ENCODE measurements around the gene NELFB. TPM values are rescaled to one million over a fixed set of nuclear protein-coding genes. Genes with fewer than 3 reads are reported as not detected.
A peak's percentile ranks its signal among the peaks of the same experiment; 100 is the strongest.

The NELFB gene
- polyA plus RNA-seq, 1 donor (not counting 4 experiments of a cell fraction or from before 2014, with no cell fraction given) = 25.1 TPM

DNA sequence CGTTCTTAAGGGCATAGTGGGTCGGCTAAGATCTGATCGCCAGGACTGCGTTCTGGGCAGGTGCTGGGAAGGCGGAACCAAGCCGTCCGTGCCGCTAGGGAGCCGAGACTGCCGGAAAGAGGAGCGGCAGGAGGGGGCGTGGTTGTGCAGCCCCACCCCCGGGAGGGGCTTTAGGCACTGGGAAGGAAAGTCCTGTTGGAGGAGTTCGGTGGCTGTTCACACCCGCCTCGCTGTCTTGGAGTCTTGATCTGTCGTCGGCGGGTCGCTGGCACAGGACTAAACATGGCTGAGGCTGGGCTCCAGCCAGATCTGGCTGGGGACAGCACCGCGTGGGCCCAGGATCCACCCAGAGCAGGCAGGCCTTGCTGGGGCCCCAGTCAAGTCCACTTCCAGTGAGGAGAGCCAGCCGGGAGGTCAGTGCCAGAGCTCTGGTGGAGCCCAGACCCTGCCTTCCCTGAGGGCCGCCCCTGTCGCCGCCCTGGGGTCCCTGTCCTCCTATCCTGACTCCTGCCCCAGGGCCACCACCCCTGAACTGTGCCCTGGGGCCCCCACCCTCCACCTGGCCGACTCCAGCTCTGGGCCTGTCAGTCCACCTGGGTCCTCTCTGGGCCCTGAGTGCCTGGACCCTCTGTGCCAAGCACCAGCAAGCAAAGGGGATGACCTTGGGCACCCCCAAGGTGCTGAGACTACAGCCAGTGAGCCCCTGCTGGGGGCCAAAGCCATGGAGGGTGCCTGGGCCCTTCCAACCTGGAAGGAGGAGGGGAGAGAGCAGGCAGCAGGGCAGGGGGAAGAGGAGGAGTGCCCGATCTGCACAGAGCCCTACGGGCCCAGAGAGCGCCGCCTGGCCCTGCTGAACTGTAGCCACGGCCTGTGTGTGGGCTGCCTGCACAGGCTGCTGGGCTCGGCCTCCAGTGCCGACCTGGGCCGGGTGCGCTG is 37.6 kb upstream of the NELFB start:
- peaks cover 20% of the 10 kb centered on the region for H3K4me1 ChIP-seq (ENCODE audit: control insufficient read depth, extremely low read depth, insufficient read depth, low read length)
- dilution Hi-C loops (cut with MboI; ENCODE audit: extremely low pct_ligation_motif_present, low sequenced_read_pairs) = no loop called here
- no peak for TF ChIP-seq EZH2 (IDR thresholded peaks at IDR 0.05; ENCODE audit: low read length)
- TF ChIP-seq CTCF (optimal IDR thresholded peaks at IDR 0.05 in 1 of 3, IDR thresholded peaks at IDR 0.05 in 1 of 3, conservative IDR thresholded peaks at IDR 0.05 in 1 of 3; ENCODE audit: extremely low read depth in 1 of 3, insufficient read depth in 2 of 3, low read length in 3 of 3) = peak in 1 of 3 experiments; percentile 18
- H4K20me1 ChIP-seq (ENCODE audit: control insufficient read depth, extremely low read depth, insufficient read depth, low read length) = no peaks in the 10 kb centered on the region
- peak overlapping the region; percentile 30 for H2AFZ ChIP-seq (ENCODE audit: control insufficient read depth, low read length)
- H3K9me1 ChIP-seq (ENCODE audit: control insufficient read depth, extremely low read depth, insufficient read depth, low read length) = no peaks in the 10 kb centered on the region
- FAIRE-seq (peak; percentile 89), DNase-seq (ENCODE audit: low read depth, low spot score) (no peak)
- H3K27me3 ChIP-seq (ENCODE audit: control insufficient read depth, extremely low read depth, insufficient read depth, low read length) = no peaks in the 10 kb centered on the region
- peak overlapping the region; percentile 79 for H3K4me2 ChIP-seq (ENCODE audit: control insufficient read depth, extremely low read depth, insufficient read depth, low read depth, low read length)
- H3K36me3 ChIP-seq (ENCODE audit: control insufficient read depth in 2 of 2, extremely low read depth in 1 of 2, insufficient read depth in 2 of 2, low read length in 2 of 2) = peaks cover 3 to 17% of the 10 kb centered on the region in 2 experiments
- H3K4me3 ChIP-seq (ENCODE audit: control insufficient read depth in 2 of 3, extremely low read depth in 1 of 3, insufficient read depth in 2 of 3, low read depth in 1 of 3, low read length in 3 of 3) = peak overlapping the region; percentile 40 to 54 (median 44)
- no peak overlapping the region for H3K27ac ChIP-seq (ENCODE audit: control insufficient read depth, insufficient read depth, low read length)
- peak overlapping the region; percentile 41 for H3K9ac ChIP-seq (ENCODE audit: control insufficient read depth, extremely low read depth, insufficient read depth, low read length)
- H3K79me2 ChIP-seq (ENCODE audit: control insufficient read depth, insufficient read depth, low read length) = no peaks in the 10 kb centered on the region
- H3K9me3 ChIP-seq (ENCODE audit: control insufficient read depth, low read depth, low read length) = no peaks in the 10 kb centered on the region

GRCh38 chr9:137218212-137218753 is 36.8 kb upstream of the NELFB start:
- no peaks in the 10 kb centered on the region for H3K9me3 ChIP-seq (ENCODE audit: control insufficient read depth, low read depth, low read length)
- H3K9ac ChIP-seq (ENCODE audit: control insufficient read depth, extremely low read depth, insufficient read depth, low read length) = no peak overlapping the region
- dilution Hi-C loops (cut with MboI; ENCODE audit: extremely low pct_ligation_motif_present, low sequenced_read_pairs) = no loop called here
- FAIRE-seq = no peak
- no peak for DNase-seq (ENCODE audit: low read depth, low spot score)
- H3K4me3 ChIP-seq (ENCODE audit: control insufficient read depth in 2 of 3, extremely low read depth in 1 of 3, insufficient read depth in 2 of 3, low read depth in 1 of 3, low read length in 3 of 3) = no peak overlapping the region
- TF ChIP-seq CTCF (optimal IDR thresholded peaks at IDR 0.05 in 1 of 3, IDR thresholded peaks at IDR 0.05 in 1 of 3, conservative IDR thresholded peaks at IDR 0.05 in 1 of 3; ENCODE audit: extremely low read depth in 1 of 3, insufficient read depth in 2 of 3, low read length in 3 of 3) (no peak), EZH2 (IDR thresholded peaks at IDR 0.05; ENCODE audit: low read length) (no peak)
- no peaks in the 10 kb centered on the region for H3K27me3 ChIP-seq (ENCODE audit: control insufficient read depth, extremely low read depth, insufficient read depth, low read length)
- H3K79me2 ChIP-seq (ENCODE audit: control insufficient read depth, insufficient read depth, low read length) = no peaks in the 10 kb centered on the region
- peaks cover 3 to 13% of the 10 kb centered on the region in 2 experiments for H3K36me3 ChIP-seq (ENCODE audit: control insufficient read depth in 2 of 2, extremely low read depth in 1 of 2, insufficient read depth in 2 of 2, low read length in 2 of 2)
- H2AFZ ChIP-seq (ENCODE audit: control insufficient read depth, low read length) = no peak overlapping the region
- H3K27ac ChIP-seq (ENCODE audit: control insufficient read depth, insufficient read depth, low read length) = no peak overlapping the region
- H3K4me2 ChIP-seq (ENCODE audit: control insufficient read depth, extremely low read depth, insufficient read depth, low read depth, low read length) = peak overlapping the region; percentile 79
- H4K20me1 ChIP-seq (ENCODE audit: control insufficient read depth, extremely low read depth, insufficient read depth, low read length) = no peaks in the 10 kb centered on the region
- peaks cover 26% of the 10 kb centered on the region for H3K4me1 ChIP-seq (ENCODE audit: control insufficient read depth, extremely low read depth, insufficient read depth, low read length)
- H3K9me1 ChIP-seq (ENCODE audit: control insufficient read depth, extremely low read depth, insufficient read depth, low read length) = no peaks in the 10 kb centered on the region
